HAP-1 (cell line): ENCODE results near the gene PRKAG2.

ENCODE experiments used
- DNase-seq, 2 experiments: peaks; one replicate each; pipeline ENCODE4 v3.0.0-alpha.2; 2016 to 2020; ENCODE audit warnings: low spot score in 2 of 2
- H3K27me3 ChIP-seq: fragments of 250-450 bp; sonication (Bioruptor Pico); 2 replicates; pipeline ENCODE4 v1.5.1; 2020; ENCODE audit warnings: low read depth, mild to moderate bottlenecking, moderate library complexity
- H3K36me3 ChIP-seq: fragments of 250-450 bp; sonication (Bioruptor Pico); replicated peaks from 2 replicates; pipeline ENCODE4 v1.5.1; 2020; ENCODE audit warnings: mild to moderate bottlenecking
- H3K4me1 ChIP-seq: fragments of 250-450 bp; sonication (Bioruptor Pico); 2 replicates; pipeline ENCODE4 v1.5.1; 2020; ENCODE audit warnings: mild to moderate bottlenecking
- H3K4me3 ChIP-seq: fragments of 250-450 bp; sonication (Bioruptor Pico); 2 replicates; pipeline ENCODE4 v1.5.1; 2020; ENCODE audit warnings: mild to moderate bottlenecking, moderate library complexity
- H3K9me3 ChIP-seq: fragments of 250-450 bp; sonication (Bioruptor Pico); 2 replicates; pipeline ENCODE4 v1.5.1; 2020; ENCODE audit warnings: mild to moderate bottlenecking, moderate library complexity
- in situ Hi-C: fragments of 300-500 bp; cut with MboI; formaldehyde crosslinking; loops from 3 replicates; pipeline ENCODE4 v1.14.3; 2020; ENCODE audit warnings: low sequenced_read_pairs, inconsistent platforms, mixed read lengths

Gene PRKAG2

GRCh38 chr7:151763420-151763984 is 113.4 kb downstream of the PRKAG2 start:
- H3K36me3 ChIP-seq, result no peaks in the 10 kb centered on the region
- no peaks in the 10 kb centered on the region for H3K4me1 ChIP-seq
- H3K4me3 ChIP-seq, result no peak overlapping the region
- in situ Hi-C loops, result loop anchor here (10.0 kb wide), 1 partner anchor 389 kb away; no protein-coding TSS in a partner anchor
- H3K9me3 ChIP-seq, result no peaks in the 10 kb centered on the region
- no peak for DNase-seq
- H3K27me3 ChIP-seq, result no peaks in the 10 kb centered on the region

DNA sequence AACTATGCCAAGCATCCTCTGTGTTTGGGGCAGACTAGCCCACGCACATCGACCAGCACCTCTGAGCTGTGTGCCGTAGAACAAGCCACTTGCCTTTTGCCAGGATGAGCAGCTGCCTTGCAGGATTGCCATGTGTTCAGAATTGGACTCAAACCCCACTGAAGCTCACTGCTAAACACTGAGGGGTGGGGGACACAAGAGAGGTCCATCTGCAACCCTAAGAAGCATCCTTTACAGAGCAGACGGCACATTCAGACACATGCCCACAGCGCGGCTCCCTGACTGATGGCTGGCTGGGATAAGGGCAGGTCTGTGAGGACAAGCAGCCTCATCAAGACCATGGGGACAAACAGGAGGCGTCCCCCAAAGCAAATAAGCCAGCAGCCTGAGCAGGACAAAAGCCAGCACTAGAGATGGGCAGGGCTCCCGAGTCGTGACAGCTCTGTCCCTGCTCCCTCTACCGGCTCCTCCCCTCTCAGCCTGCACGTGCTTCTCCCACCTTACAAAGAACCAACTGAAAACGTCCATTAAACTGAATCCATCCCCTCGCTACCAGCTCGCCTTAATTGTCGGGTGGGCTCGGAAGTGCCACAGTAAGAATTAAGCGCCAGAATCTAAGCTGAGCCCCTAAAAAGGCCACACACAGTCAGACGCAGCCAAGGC is 114.2 kb downstream of the PRKAG2 start:
- H3K4me3 ChIP-seq, result no peak overlapping the region
- in situ Hi-C loops, result loop anchor here (10.0 kb wide), 1 partner anchor 388 kb away; no protein-coding TSS in a partner anchor
- H3K9me3 ChIP-seq, result no peaks in the 10 kb centered on the region
- H3K27me3 ChIP-seq, result no peaks in the 10 kb centered on the region
- H3K4me1 ChIP-seq, result no peaks in the 10 kb centered on the region
- no peak for DNase-seq
- H3K36me3 ChIP-seq, result no peaks in the 10 kb centered on the region

DNA sequence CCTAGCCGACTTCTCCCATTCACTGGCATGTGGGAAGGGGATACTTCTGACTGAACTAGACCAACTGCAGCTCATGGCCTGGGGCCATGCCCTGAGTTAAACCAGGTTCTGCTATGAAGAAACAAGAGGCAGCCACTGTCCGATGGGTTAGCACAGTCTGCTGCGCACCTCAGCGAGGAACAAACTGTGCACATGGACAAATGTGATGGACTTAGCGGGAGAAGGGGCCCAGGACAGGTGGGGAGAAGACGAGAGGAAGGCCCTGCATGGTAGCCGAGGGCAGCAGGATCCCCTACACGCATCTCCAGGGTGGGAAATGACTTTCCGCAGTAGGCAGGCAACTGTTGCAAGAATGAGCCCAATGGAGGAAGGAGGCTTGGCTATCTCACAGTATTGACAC is 115.0 kb downstream of the PRKAG2 start:
- no peaks in the 10 kb centered on the region for H3K27me3 ChIP-seq
- no peaks in the 10 kb centered on the region for H3K9me3 ChIP-seq
- in situ Hi-C loops, result loop anchor here (10.0 kb wide), 1 partner anchor 387 kb away; no protein-coding TSS in a partner anchor
- no peaks in the 10 kb centered on the region for H3K36me3 ChIP-seq
- H3K4me1 ChIP-seq, result no peaks in the 10 kb centered on the region
- H3K4me3 ChIP-seq, result no peak overlapping the region
- DNase-seq, result no peak

- in situ Hi-C loops, result loop anchor here (10.0 kb wide), 1 partner anchor 386 kb away; no protein-coding TSS in a partner anchor
- Histone ChIP-seq H3K36me3 (no peaks in the 10 kb centered on the region), H3K9me3 (no peaks in the 10 kb centered on the region), H3K27me3 (no peaks in the 10 kb centered on the region), H3K4me3 (no peak overlapping the region), H3K4me1 (no peaks in the 10 kb centered on the region)
- no peak for DNase-seq
These were observed 115.7 kb downstream of the PRKAG2 start for GRCh38 chr7:151761231-151761630.

DNA sequence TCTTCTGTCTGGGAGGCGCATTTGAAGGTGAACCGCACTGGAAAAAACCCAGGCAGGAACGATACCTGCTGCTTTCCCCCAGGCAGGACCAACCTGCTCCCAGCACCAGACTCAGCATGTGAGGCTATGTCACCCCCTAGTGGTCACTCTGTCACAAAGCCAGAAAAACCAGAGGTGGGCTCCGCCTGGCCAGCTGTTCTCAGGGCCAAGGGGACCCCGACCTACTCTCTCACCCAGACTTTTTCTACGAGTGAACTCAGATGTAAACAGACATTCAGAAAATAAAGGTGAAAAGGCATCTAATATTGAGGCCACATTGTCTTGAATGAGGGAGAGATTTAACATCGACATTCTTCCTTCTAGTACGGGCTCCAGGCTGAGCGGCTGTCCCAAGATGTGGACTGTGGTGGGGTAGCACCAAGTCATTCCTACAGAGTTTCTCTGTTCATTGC is 117.3 kb downstream of the PRKAG2 start:
- no peaks in the 10 kb centered on the region for H3K27me3 ChIP-seq
- peak; percentile 51 to 77 for DNase-seq
- H3K9me3 ChIP-seq, result no peaks in the 10 kb centered on the region

DNA sequence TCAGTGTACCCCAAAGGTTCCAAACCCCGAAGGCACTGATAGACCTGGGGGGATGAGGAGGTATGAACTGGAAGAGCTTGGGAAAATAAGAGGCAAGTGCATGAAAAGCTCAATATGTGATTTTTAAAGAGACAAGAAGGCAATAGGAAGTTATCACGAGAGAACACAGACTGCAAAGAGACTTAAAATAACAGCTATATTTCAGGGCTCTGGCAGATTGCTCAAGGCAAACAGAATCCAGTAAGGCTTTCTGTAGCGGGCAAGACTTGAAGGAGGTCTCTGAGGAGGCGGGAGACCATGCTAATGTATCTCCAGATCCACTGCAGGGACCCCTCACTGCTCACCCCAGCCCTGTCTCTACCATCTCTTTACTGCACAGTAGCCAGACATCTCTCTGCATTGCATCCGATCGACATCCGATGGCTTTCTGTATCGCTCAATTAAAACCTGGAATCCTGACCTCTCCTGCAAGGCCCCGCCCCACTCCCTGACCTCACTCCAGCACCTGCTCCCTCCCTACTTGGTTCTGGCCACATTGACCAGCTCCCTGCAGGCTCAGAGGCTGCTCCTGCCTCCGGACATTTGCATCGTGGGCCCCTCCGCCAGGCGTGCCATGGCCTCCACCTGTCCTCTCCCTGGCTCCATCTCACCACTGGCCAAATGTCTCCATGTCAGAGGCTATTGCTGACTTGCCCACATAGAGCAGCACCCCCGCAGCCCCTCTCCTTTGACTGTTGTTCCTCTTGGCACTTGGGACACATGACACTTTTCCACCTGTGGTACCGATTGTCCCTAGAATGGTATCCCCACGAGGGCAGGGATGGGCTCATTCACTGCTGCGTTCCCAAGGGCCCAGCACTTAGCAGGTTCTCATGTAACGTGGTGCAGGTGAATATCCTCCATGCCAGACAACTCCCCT is 118.0 kb downstream of the PRKAG2 start:
- no peak for DNase-seq
- H3K9me3 ChIP-seq, result no peaks in the 10 kb centered on the region
- H3K27me3 ChIP-seq, result no peaks in the 10 kb centered on the region
- H3K4me3 ChIP-seq, result no peak overlapping the region
- H3K36me3 ChIP-seq, result no peaks in the 10 kb centered on the region
- H3K4me1 ChIP-seq, result peaks cover 2% of the 10 kb centered on the region; the same call in 1 of the 2 replicates
- in situ Hi-C loops, result no loop called here

More for the DNA sequence above, 117.3 kb downstream of the PRKAG2 start:
- no peaks in the 10 kb centered on the region for H3K36me3 ChIP-seq
- no peaks in the 10 kb centered on the region for H3K4me1 ChIP-seq
- in situ Hi-C loops, result loop anchor here (10.0 kb wide), 1 partner anchor 385 kb away; no protein-coding TSS in a partner anchor
- H3K4me3 ChIP-seq, result no peak overlapping the region

- Histone ChIP-seq H3K4me1 (peaks cover 2% of the 10 kb centered on the region; the same call in 1 of the 2 replicates), H3K9me3 (no peaks in the 10 kb centered on the region), H3K36me3 (no peaks in the 10 kb centered on the region), H3K27me3 (no peaks in the 10 kb centered on the region), H3K4me3 (no peak overlapping the region)
- in situ Hi-C loops, result no loop called here
- no peak for DNase-seq
These were observed 119.6 kb downstream of the PRKAG2 start for GRCh38 chr7:151757274-151757673.

- Histone ChIP-seq H3K9me3 (no peaks in the 10 kb centered on the region), H3K36me3 (no peaks in the 10 kb centered on the region), H3K4me3 (no peak overlapping the region), H3K4me1 (peaks cover 2% of the 10 kb centered on the region; the same call in 1 of the 2 replicates), H3K27me3 (no peaks in the 10 kb centered on the region)
- DNase-seq, result no peak
- in situ Hi-C loops, result no loop called here
These were observed 120.0 kb downstream of the PRKAG2 start for GRCh38 chr7:151756866-151757265.

GRCh38 chr7:151756076-151756731 is 120.7 kb downstream of the PRKAG2 start:
- H3K4me3 ChIP-seq, result no peak overlapping the region
- no peaks in the 10 kb centered on the region for H3K9me3 ChIP-seq
- H3K4me1 ChIP-seq, result peaks cover 2% of the 10 kb centered on the region; the same call in 1 of the 2 replicates
- in situ Hi-C loops, result no loop called here
- no peak for DNase-seq
- no peaks in the 10 kb centered on the region for H3K27me3 ChIP-seq
- H3K36me3 ChIP-seq, result no peaks in the 10 kb centered on the region

GRCh38 chr7:151755131-151755801 is 121.6 kb downstream of the PRKAG2 start:
- DNase-seq, result no peak
- in situ Hi-C loops, result no loop called here
- peaks cover 2% of the 10 kb centered on the region; the same call in 1 of the 2 replicates for H3K4me1 ChIP-seq
- no peaks in the 10 kb centered on the region for H3K27me3 ChIP-seq
- no peaks in the 10 kb centered on the region for H3K36me3 ChIP-seq
- no peak overlapping the region for H3K4me3 ChIP-seq
- H3K9me3 ChIP-seq, result no peaks in the 10 kb centered on the region

GRCh38 chr7:151754688-151755130 is 122.2 kb downstream of the PRKAG2 start:
- Histone ChIP-seq H3K4me1 (peaks cover 2% of the 10 kb centered on the region; the same call in 1 of the 2 replicates), H3K36me3 (no peaks in the 10 kb centered on the region), H3K27me3 (no peaks in the 10 kb centered on the region), H3K4me3 (no peak overlapping the region), H3K9me3 (no peaks in the 10 kb centered on the region)
- in situ Hi-C loops, result no loop called here
- no peak for DNase-seq

- peak; percentile 82 to 88 for DNase-seq
- H3K27me3 ChIP-seq, result no peaks in the 10 kb centered on the region
- in situ Hi-C loops, result no loop called here
- no peak overlapping the region for H3K4me3 ChIP-seq
- H3K9me3 ChIP-seq, result no peaks in the 10 kb centered on the region
- H3K36me3 ChIP-seq, result no peaks in the 10 kb centered on the region
- peaks cover 2% of the 10 kb centered on the region; the same call in 1 of the 2 replicates for H3K4me1 ChIP-seq
These were observed 122.7 kb downstream of the PRKAG2 start for GRCh38 chr7:151754142-151754590.
